GM12801 (cell line): Measurements from ENCODE around the gene PRDM2.

ENCODE experiments used
- CTCF ChIP-seq: IDR thresholded peaks from one replicate; pipeline ENCODE4 v1.5.1; 2011; ENCODE audit warnings: control low read depth; ENCODE audit not compliant: insufficient read length; ENCODE audit errors: extremely low read depth

Gene PRDM2

GRCh38 chr1:13731897-13732296, 31.9 kb downstream of the PRDM2 start:
- no peak for TF ChIP-seq CTCF

GRCh38 chr1:13732971-13733667, 33.1 kb downstream of the PRDM2 start:
- no peak for TF ChIP-seq CTCF

GRCh38 chr1:13733711-13734110, 33.7 kb downstream of the PRDM2 start:
- no peak for TF ChIP-seq CTCF

GRCh38 chr1:13735168-13735930, 35.4 kb downstream of the PRDM2 start:
- TF ChIP-seq CTCF, result no peak

GRCh38 chr1:13737398-13737797, 37.4 kb downstream of the PRDM2 start:
- TF ChIP-seq CTCF, result no peak

GRCh38 chr1:13746342-13746741, 46.4 kb downstream of the PRDM2 start:
- no peak for TF ChIP-seq CTCF

GRCh38 chr1:13748610-13749505, 48.9 kb downstream of the PRDM2 start:
- TF ChIP-seq CTCF, result no peak
